HG02870 (cell line): ENCODE data around the gene MOV10L1.

Source experiments
- ATAC-seq: cut with Tn5 transposase; IDR thresholded peaks from one replicate; pipeline ENCODE4 v1.9.1; 2021; ENCODE audit warnings: mild to moderate bottlenecking, moderate library complexity; ENCODE audit not compliant: unreplicated experiment

The MOV10L1 gene

DNA sequence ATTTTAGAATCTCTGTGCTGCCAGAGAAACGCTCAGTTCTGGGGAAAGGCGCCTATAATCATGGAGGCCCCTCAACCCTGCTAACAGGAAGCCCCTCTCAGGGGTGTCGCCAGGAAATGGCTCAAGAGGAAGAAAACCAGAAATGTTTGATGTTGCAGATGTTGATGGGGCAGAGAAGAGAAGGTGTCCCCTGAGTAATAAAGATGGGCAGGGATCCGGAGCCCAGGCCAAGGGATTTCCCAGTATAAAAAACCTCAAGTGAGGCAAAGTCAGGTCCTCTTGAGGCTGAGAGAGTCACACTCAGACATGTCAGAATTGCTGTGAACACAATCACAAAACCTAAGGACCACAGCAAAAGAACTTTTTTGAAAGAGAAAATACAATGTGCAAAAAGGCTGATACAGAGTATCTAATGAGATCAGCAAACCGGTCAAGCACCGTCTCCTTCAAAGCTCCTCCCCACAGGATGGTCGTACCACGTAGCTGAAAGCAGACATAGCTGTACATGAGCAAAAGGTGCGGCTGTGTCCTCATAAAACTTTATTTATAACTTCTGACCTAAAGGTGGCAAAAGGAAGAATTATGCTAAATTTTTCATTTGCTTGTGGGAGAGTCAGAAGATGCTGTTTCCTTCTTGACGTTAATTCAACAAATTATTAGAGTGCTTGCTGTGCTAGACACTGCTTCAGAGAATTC lies 12.2 kb downstream of the MOV10L1 start:
- no peak for ATAC-seq

GRCh38 chr22:50102946-50103345 lies 13.1 kb downstream of the MOV10L1 start:
- no peak for ATAC-seq

- no peak for ATAC-seq
These were observed 14.3 kb downstream of the MOV10L1 start for GRCh38 chr22:50104141-50104544.

DNA sequence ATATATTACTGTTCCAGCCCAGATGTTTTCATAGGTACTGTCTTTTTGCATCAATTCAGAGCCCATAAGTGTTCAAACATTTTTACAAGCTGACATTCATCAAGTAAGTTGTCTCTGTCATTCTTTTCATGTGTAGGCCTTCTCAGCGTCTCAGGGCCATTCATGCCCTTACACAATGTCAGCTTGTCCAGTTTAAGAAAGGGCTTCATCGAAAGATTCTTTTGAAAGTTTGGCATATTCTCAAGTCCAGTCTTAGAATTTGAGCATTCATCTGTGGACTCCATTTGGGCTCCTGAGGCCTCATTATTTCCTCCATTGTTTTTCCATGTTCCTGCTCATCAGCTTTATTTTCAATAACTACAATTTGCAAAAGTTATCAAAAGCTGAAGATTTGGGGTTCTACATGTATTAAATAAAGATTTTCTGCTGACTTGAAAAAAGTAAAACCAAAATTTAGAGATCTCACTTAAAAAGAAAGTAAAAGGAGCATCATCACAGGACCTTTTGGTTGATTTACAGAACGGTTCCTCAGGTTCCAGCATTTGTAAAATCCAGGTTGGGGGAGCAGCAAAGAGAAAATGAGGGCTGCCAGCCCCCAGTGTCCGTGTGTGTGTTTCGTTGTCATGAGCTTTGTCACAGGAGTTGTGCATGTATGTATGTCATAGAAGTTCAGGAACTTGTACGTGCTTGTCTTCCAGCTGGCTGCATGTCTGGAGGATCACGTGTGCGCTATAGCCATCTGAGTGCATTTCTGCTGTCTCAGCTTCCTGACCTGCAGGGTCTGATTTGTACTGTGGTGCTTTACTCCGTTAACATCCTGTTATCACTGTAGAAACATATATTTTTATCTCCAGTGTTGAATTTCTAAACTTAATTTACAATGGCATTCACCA lies 15.6 kb downstream of the MOV10L1 start:
- ATAC-seq: no peak

GRCh38 chr22:50107529-50107928 lies 17.7 kb downstream of the MOV10L1 start:
- no peak for ATAC-seq

DNA sequence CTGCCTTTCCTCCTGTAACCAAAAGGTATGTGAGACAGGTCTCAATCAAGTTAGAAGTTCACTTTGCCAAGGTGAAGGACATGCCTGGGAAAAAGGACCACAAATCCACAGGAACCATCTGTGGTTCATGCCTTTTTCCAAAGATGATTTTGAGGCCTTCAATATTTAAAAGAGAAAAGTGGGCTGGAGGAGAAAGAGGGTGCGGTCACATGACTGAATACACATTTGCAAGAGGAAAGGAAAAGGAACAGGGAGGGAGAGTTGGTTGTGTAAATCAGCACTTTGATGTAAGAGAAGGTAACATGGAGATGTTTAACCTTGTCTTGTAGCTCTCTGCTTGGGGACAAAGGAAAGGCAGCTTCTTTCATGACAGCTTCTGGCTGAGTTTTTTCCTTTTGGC lies 21.2 kb downstream of the MOV10L1 start:
- ATAC-seq: no peak

DNA sequence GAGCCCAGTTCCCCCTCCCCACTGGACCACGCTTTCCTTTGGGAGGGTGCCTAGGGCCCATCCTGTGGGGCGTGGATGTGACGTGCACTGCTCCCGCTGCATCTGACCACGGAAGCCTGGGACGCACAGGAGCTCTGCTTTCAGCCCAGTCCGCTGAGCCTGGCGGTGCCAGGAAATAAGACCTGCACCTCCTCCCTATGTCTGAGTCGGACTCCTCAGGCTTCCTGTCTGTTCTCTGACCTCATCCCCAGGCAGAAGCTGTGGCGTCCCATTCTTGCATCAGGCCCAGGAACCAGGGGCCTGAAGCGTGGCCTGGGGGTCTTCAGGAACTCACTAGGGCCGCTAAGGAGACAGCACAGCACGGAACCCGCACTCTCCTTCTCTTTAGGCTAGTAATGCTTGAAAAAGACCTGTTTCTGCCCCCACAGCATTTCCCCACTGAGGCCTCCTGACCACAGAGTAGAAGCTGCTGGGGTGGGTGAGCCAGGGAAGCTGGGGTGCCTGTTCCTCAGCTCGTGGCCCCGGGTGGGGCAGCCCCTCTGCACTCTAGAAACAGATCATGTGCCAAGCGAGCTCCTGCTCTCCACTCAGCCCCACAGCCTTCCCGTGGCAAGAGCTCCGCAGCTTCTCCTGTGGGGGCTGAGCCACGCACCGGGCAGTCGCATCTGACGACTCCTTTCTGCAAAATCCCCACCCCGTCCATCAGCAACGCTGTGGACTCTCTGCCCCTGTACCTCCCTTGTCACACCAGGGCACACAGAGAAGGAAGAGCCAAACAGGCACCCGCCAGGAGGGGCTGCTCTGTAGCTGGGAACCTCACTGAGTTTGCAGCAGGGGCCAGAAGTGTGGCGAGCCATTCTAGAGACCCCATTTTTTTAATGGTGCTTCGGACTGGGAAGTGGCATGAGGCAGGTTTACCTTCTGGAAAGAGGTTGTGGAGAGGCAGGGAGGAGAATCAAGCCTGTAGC lies 22.6 kb downstream of the MOV10L1 start:
- ATAC-seq: no peak

GRCh38 chr22:50114221-50115021 lies 24.6 kb downstream of the MOV10L1 start:
- ATAC-seq: no peak

DNA sequence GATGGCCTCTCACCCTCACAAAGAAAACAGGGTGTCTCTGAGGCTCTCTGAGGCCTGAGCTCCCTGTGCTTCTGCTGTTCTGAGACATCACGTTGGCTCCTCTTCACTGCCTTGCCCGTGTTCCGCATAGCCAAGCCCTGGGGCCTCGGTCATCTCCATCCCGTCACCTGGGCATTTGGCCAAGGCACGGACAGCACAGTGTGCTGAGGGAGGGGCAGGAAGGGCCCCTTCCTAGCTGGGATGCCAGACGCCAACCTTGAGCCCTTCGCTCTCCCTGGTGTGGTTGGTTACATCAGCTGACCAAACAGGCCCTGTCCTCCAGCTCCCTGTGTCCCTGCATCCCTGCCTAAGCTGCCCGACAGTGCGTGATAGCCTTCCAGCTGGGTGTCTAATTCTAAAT lies 25.9 kb downstream of the MOV10L1 start:
- ATAC-seq: no peak

DNA sequence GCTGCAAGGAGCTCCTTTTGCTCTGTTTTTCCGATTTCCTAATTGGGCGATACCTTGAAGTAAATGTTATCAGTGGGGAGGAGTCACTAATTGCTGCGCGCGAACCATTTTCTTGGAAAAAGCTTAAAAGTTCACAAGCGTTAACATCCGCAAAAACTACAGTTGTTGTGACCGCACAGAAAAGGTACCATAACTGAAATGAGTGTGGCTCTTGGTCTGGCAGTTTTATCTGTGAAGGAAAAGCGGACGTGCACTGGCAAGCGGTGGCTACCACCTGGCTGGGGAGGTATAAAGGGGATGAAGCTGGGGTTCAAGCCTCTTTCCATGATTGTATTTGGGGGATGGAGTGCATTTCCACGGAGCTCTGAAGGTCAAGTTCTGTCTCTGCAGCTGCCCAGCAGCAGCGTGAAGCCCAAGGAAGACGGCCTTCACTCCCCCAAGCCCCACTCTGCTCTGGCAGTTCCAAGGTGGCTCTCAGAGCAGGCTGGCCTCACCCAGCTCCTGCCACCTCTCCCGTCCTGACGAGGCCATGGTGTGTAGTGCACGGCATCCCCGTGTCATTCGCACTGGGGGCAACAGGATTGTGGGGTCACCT lies 27.5 kb downstream of the MOV10L1 start:
- ATAC-seq: no peak

- ATAC-seq: no peak
These were observed 28.3 kb downstream of the MOV10L1 start for GRCh38 chr22:50118129-50118528.

- ATAC-seq: no peak
These were observed 28.9 kb downstream of the MOV10L1 start for GRCh38 chr22:50118557-50119168.

DNA sequence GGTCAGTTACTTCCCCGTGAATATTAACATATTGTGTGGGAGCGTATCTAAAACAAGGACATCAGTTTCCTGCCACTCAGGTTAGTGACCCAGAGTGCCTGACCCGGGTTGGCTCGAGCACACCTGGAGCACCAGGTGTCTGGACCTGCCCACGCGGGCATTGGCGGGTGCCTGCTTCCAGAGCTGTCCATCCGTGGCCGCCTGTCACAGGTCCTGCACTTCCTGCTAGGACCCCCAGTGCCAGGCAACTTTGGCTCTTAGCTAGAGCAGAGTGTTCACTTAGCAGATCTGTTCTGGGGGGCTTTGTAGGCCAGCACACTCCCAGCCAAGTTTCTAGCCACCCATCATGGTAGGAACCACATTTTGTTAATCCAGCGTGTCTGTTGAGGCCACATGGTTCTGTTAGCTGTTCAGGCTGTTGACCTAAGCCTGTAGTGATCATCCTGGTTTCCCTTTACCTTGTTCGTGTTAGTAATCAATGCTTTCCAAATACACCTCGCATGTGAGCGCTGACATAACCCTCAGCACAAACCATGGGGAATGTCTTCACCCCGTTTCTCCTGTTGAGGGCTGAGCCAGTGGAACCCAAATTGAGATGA lies 29.5 kb downstream of the MOV10L1 start:
- ATAC-seq: no peak

DNA sequence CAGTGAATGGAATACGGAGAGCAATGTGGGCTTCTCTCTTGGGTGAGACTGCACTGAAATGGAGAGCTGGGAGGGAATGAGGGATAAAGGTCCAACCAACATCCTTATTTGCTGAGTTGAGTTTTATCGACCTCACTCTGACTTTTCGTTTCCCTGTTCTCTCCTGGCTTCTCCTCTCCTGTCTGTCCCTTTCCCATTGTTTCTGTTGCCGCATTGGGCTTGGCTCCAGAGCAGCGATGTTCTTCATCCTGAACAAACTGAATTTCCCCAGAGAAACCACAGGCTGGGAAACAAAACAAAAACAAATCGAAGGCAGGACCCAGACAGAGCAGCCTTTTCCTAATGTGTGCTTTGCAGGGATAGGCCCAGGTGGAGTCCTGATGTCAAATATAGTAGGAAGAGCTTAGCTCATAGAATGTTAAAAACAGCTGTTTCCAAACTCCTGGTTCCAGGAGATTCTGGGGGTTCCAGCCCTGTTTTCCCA lies 30.0 kb downstream of the MOV10L1 start:
- no peak for ATAC-seq

DNA sequence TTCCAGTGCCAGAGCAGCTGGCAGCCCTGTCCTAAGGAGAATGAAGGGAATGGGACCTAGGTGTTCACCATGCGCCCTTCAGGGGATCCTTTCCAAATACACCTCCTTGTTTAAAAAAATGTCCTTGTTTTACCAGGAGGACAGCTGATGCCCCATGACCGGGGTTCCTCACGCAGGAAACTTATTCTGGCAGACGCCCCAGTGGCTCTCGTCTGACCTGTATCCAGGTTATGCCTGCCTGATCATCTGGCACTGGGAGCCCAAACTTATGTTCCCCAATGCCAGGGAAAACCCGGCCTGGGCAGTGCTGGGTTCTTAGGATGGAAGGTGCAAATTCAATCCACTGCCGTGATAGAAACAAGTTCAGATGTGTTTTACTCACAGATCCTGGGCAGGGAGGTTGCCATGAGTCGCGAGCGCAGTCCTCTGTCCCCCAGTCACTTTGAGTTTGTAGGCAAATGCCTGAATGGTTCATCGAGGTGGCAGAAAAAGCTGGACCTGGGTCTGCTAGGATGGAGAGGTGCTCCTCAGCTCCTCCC lies 31.5 kb downstream of the MOV10L1 start:
- ATAC-seq: no peak

DNA sequence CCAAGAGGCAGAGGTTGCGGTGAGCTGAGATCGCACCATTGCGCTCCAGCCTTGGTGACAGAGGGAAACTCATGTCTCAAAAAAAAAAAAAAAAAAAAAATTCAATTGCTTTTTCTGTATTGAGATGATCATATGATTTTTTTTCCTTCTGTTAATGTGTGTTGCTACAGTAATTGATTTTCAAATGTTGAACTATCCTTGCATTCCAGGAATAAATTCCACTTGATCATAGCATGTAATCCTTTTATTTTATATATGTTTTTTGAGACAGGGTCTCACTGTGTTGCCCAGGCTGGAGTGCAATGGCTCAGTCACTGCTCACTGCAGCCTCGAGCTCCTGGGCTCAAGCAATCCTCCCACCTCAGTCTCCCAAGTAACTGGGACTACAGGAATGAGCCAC lies 33.3 kb downstream of the MOV10L1 start:
- ATAC-seq: no peak

- ATAC-seq: no peak
These were observed 35.2 kb downstream of the MOV10L1 start for GRCh38 chr22:50125029-50125428.

GRCh38 chr22:50129121-50129736 lies 39.4 kb downstream of the MOV10L1 start:
- no peak for ATAC-seq
